Measurements from ENCODE around the gene MRPS26. TPM values are rescaled to one million over a fixed set of nuclear protein-coding genes. Genes with fewer than 3 reads are reported as not detected.
A peak's percentile ranks its signal among the peaks of the same experiment; 100 is the strongest.

The MRPS26 gene
- total RNA-seq, 1 experiment from 2014 or later = 95.0 TPM

- no peaks in the 10 kb centered on the region for H3K27me3 Mint-ChIP-seq (ENCODE audit: insufficient read depth, unreplicated experiment)
- Histone ChIP-seq H3K36me3 (ENCODE audit: control insufficient read depth, insufficient read depth, low read length) (peaks cover 6% of the 10 kb centered on the region), H3K9me3 (no peaks in the 10 kb centered on the region), H3K4me3 (ENCODE audit: low read depth, low read length) (peak within 1 kb of the TSS; percentile 96; the same call in 1 of the 2 replicates), H3K4me1 (peaks cover 14% of the 10 kb centered on the region), H3K27me3 (replicated peaks; ENCODE audit: control insufficient read depth, insufficient read depth, low read length) (no peaks in the 10 kb centered on the region)
- peaks cover 17% of the 10 kb centered on the region for H3K4me1 Mint-ChIP-seq (ENCODE audit: low read depth, unreplicated experiment)
- intact Hi-C loops (cut with micrococcal nuclease; ENCODE audit: unreplicated experiment) = no loop called here
- ChIA-PET CTCF (no interaction called here), POLR2A (no interaction called here)
- H3K9me3 Mint-ChIP-seq (ENCODE audit: unreplicated experiment) = no peaks in the 10 kb centered on the region
- peaks cover 60% of the 10 kb centered on the region for H3K36me3 Mint-ChIP-seq (ENCODE audit: insufficient read depth, unreplicated experiment)
- H3K27ac Mint-ChIP-seq (ENCODE audit: unreplicated experiment) = peak within 1 kb of the TSS; percentile 63
- no peak for DNase-seq
- TF ChIP-seq CTCF (IDR thresholded peaks at IDR 0.05; ENCODE audit: insufficient read depth in 1 of 2, low read depth in 1 of 2, low read length in 1 of 2, severe bottlenecking in 1 of 2, unreplicated experiment in 1 of 2) = no peak
- peak within 1 kb of the TSS; percentile 83 for H3K4me3 Mint-ChIP-seq (ENCODE audit: unreplicated experiment)
- BruUV-seq (replicated peaks) = no TSS peak
Measured at GRCh38 chr20:3043322-3043721, 2.5 kb upstream of the MRPS26 start, which contains the start of gene GNRH2. TSS of gene GNRH2 (plus strand) at chr20:3043622. CDS start at chr20:3044415, 793 bp downstream.

DNA sequence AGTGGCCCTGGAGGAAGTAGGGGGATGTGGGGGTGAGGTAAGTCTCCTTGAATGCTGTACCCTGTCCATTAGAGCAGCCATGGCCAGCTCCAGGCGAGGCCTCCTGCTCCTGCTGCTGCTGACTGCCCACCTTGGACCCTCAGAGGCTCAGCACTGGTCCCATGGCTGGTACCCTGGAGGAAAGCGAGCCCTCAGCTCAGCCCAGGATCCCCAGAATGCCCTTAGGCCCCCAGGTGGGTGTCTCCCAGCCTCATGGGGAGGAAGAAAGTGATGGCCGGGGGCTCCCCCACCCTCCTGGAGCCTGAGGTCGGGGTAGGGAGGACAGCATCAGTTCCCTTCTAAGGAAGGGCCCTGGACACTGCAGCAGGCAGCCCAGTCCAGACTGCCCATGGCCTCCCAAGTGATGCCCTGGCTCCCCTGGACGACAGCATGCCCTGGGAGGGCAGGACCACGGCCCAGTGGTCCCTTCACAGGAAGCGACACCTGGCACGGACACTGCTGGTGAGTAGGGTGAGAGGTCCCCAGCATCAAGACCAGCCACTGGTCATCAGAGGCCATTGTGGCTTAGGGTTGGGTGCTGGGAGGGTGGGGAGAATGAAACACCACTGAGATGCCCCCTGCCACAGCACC lies 1.4 kb upstream of the MRPS26 start:
- peak overlapping the region; percentile 83 for H3K4me3 Mint-ChIP-seq (ENCODE audit: unreplicated experiment)
- BruUV-seq (replicated peaks) = no TSS peak

More for the DNA sequence above, 1.4 kb upstream of the MRPS26 start:
- Histone ChIP-seq H3K4me1 (peaks cover 14% of the 10 kb centered on the region), H3K36me3 (ENCODE audit: control insufficient read depth, insufficient read depth, low read length) (peaks cover 9% of the 10 kb centered on the region), H3K27me3 (replicated peaks; ENCODE audit: control insufficient read depth, insufficient read depth, low read length) (no peaks in the 10 kb centered on the region), H3K9me3 (no peaks in the 10 kb centered on the region), H3K4me3 (ENCODE audit: low read depth, low read length) (peak overlapping the region; percentile 96)
- Mint-ChIP-seq H3K36me3 (ENCODE audit: insufficient read depth, unreplicated experiment) (peaks cover 72% of the 10 kb centered on the region), H3K4me1 (ENCODE audit: low read depth, unreplicated experiment) (peaks cover 17% of the 10 kb centered on the region), H3K9me3 (ENCODE audit: unreplicated experiment) (no peaks in the 10 kb centered on the region), H3K27ac (ENCODE audit: unreplicated experiment) (peak overlapping the region; percentile 63), H3K27me3 (ENCODE audit: insufficient read depth, unreplicated experiment) (no peaks in the 10 kb centered on the region)
- ChIA-PET CTCF (no interaction called here), POLR2A (no interaction called here)
- TF ChIP-seq CTCF (IDR thresholded peaks at IDR 0.05; ENCODE audit: insufficient read depth in 1 of 2, low read depth in 1 of 2, low read length in 1 of 2, severe bottlenecking in 1 of 2, unreplicated experiment in 1 of 2) = no peak
- no peak for DNase-seq
- intact Hi-C loops (cut with micrococcal nuclease; ENCODE audit: unreplicated experiment) = no loop called here
